Measurements from ENCODE around the gene NUP205. TPM values are rescaled to one million over a fixed set of nuclear protein-coding genes. Genes with fewer than 3 reads are reported as not detected.
A peak's percentile ranks its signal among the peaks of the same experiment; 100 is the strongest.

Gene NUP205
- total RNA-seq (2022): 73.3 and 75.1 TPM in 2 replicates
- Bru-seq, nascent RNA: percentile 88 among the genes with signal in this experiment
- percentile 88 among the genes with signal in this experiment for BruChase-seq, experiment 1, labeled RNA remaining after a 6-hour chase
- BruChase-seq, experiment 2, labeled RNA remaining after a 2-hour chase: percentile 85 among the genes with signal in this experiment
- long read RNA-seq, full-length matches to known transcripts: 13 of 26 reads
- long read RNA-seq, partial matches to known transcripts: 8 of 26 reads
- long read RNA-seq, other reads (novel, unspliced or antisense): 5 of 26 reads

DNA sequence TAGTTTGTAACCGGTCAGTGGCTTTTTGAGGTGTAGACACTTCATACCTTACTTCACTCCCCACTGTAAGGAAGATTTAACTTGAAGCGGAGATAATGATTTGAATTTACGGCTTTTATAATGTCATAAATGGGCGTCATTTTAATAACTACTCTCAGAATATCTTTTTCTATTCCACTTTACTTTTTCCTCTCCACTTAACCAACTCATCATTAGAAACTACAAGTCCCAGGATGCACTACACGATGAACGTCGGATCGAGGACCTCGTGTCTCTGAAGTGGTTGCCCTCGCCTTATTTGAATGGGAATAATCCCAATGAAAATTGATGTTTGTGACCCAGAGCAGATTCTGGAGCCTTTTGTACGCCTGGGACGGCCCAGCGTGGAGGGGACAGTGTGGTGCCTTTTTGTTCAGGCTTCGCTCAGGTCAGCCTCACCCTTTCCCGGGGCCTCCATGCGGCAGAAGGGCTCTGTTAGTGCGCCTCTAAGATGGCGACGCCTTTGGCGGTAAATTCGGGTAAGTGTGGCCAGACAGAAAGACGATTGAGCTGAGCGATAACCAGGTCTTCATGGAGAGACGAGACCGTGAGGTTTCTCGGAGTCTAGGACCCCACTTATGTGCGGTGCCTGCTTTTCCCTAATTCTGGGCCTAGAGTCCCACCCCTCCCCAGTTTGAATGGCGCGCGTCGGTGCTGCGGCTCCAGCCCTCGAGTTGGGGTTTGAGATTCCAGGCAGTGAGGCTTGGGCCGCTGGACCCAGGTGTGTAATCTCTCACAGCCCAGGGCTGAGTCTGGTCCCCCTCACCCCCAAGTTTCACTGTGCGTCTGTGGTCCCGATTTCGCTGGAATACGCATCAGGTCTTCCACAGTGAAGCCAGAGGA is at the start of gene NUP205:
NUP205 (plus strand) TSS at position 463 of the 882 bp plus-strand sequence; CDS start at position 491, 28 bp downstream.
- CTCF ChIA-PET: no interaction called here
- peaks cover 4% of the 10 kb centered on the region for H3K36me3 Mint-ChIP-seq (ENCODE audit: insufficient read depth, unreplicated experiment)
- intact Hi-C loops (cut with micrococcal nuclease; ENCODE audit: unreplicated experiment): loop anchor here (1.0 to 5.0 kb wide), 3 partner anchors 45 to 277 kb away; no protein-coding TSS in a partner anchor
- H3K9me3 Mint-ChIP-seq (ENCODE audit: low read depth, unreplicated experiment): no peaks in the 10 kb centered on the region
- H3K4me3 Mint-ChIP-seq (ENCODE audit: low read depth, unreplicated experiment): no peak within 1 kb of the TSS
- TF ChIP-seq, protein P1, sequence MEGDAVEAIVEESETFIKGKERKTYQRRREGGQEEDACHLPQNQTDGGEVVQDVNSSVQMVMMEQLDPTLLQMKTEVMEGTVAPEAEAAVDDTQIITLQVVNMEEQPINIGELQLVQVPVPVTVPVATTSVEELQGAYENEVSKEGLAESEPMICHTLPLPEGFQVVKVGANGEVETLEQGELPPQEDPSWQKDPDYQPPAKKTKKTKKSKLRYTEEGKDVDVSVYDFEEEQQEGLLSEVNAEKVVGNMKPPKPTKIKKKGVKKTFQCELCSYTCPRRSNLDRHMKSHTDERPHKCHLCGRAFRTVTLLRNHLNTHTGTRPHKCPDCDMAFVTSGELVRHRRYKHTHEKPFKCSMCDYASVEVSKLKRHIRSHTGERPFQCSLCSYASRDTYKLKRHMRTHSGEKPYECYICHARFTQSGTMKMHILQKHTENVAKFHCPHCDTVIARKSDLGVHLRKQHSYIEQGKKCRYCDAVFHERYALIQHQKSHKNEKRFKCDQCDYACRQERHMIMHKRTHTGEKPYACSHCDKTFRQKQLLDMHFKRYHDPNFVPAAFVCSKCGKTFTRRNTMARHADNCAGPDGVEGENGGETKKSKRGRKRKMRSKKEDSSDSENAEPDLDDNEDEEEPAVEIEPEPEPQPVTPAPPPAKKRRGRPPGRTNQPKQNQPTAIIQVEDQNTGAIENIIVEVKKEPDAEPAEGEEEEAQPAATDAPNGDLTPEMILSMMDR (IDR thresholded peaks at IDR 0.05; ENCODE audit: unreplicated experiment): no peak
- H3K4me1 Mint-ChIP-seq (ENCODE audit: low read depth, unreplicated experiment): peaks cover 11% of the 10 kb centered on the region
- H3K27ac Mint-ChIP-seq (ENCODE audit: unreplicated experiment): no peak within 1 kb of the TSS
- peak; percentile 69 for DNase-seq
- H3K27me3 Mint-ChIP-seq (ENCODE audit: unreplicated experiment): no peaks in the 10 kb centered on the region
- BruUV-seq (replicated peaks): TSS peak; percentile 98

DNA sequence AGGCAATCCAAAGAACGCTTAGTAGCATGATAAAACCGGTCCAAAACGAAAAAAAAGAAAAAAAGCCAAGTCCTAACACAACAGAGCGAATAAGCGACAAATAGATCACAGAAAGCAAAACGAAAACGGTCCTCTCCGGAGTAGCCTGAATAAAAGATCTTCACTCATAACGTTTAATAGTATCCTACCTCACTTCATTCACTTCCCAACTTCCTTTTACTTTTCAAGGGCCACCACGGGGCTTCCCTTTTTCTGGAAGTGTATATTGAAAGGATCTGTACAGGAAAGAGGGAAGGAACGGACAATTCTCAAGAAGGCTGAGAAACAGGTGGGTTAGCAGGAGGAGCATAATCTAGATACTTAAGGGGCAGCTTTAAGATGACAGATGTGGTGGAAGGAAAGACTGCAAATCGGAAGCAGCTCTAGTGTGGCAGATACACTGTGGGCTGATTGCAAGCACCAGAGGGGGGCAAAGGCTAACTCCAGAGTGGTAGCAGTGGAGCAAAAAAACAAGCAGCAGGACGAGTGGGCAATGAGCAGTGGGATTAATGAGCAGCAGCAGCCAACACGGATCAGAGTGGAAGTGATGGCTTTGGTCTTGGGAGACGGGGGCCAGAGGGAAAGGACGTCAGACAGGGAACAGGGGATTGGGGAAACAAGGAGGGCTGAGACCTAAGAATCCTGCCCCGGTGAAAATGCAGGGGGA is 48.7 kb upstream of the NUP205 start:
- DNase-seq: peak; percentile 17
- no peaks in the 10 kb centered on the region for H3K36me3 Mint-ChIP-seq (ENCODE audit: insufficient read depth, unreplicated experiment)
- no peaks in the 10 kb centered on the region for H3K9me3 Mint-ChIP-seq (ENCODE audit: low read depth, unreplicated experiment)
- TF ChIP-seq, protein P1 (IDR thresholded peaks at IDR 0.05; ENCODE audit: unreplicated experiment): no peak
- intact Hi-C loops (cut with micrococcal nuclease; ENCODE audit: unreplicated experiment): loop anchor here (1.0 to 2.0 kb wide), 2 partner anchors 51 to 94 kb away; no protein-coding TSS in a partner anchor
- H3K4me3 Mint-ChIP-seq (ENCODE audit: low read depth, unreplicated experiment): no peak overlapping the region
- CTCF ChIA-PET: no interaction called here
- no TSS peak for BruUV-seq (replicated peaks)
- no peak overlapping the region for H3K27ac Mint-ChIP-seq (ENCODE audit: unreplicated experiment)
- H3K27me3 Mint-ChIP-seq (ENCODE audit: unreplicated experiment): no peaks in the 10 kb centered on the region
- peaks cover 7% of the 10 kb centered on the region for H3K4me1 Mint-ChIP-seq (ENCODE audit: low read depth, unreplicated experiment)

DNA sequence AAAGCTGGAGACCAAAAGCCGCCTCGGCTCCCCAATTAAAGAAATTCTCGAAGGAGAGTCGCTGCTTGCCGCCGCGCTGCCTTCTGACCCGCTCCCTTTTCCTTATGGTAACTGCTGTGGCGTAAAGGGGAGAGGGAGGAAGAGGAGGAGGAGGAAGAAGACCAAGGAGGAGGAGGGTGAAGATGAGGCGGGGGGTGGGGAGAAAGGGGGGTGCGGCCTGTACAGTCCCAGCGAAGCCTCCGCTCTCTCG is 48.2 kb upstream of the NUP205 start:
- BruUV-seq (replicated peaks): no TSS peak
- TF ChIP-seq, protein P1 (IDR thresholded peaks at IDR 0.05; ENCODE audit: unreplicated experiment): no peak
- Mint-ChIP-seq H3K4me3 (ENCODE audit: low read depth, unreplicated experiment) (no peak overlapping the region), H3K9me3 (ENCODE audit: low read depth, unreplicated experiment) (no peaks in the 10 kb centered on the region), H3K27me3 (ENCODE audit: unreplicated experiment) (no peaks in the 10 kb centered on the region), H3K36me3 (ENCODE audit: insufficient read depth, unreplicated experiment) (no peaks in the 10 kb centered on the region), H3K4me1 (ENCODE audit: low read depth, unreplicated experiment) (peaks cover 7% of the 10 kb centered on the region), H3K27ac (ENCODE audit: unreplicated experiment) (no peak overlapping the region)
- intact Hi-C loops (cut with micrococcal nuclease; ENCODE audit: unreplicated experiment): loop anchor here (1.0 to 2.0 kb wide), 2 partner anchors 51 to 95 kb away; no protein-coding TSS in a partner anchor
- CTCF ChIA-PET: no interaction called here
- DNase-seq: no peak

- CTCF ChIA-PET: no interaction called here
- H3K9me3 Mint-ChIP-seq (ENCODE audit: low read depth, unreplicated experiment): no peaks in the 10 kb centered on the region
- H3K4me1 Mint-ChIP-seq (ENCODE audit: low read depth, unreplicated experiment): peaks cover 7% of the 10 kb centered on the region
- peak; percentile 94 for DNase-seq
- TF ChIP-seq, protein P1 (IDR thresholded peaks at IDR 0.05; ENCODE audit: unreplicated experiment): no peak
- no peaks in the 10 kb centered on the region for H3K27me3 Mint-ChIP-seq (ENCODE audit: unreplicated experiment)
- BruUV-seq (replicated peaks): no TSS peak
- no peaks in the 10 kb centered on the region for H3K36me3 Mint-ChIP-seq (ENCODE audit: insufficient read depth, unreplicated experiment)
- H3K4me3 Mint-ChIP-seq (ENCODE audit: low read depth, unreplicated experiment): no peak within 1 kb of the TSS
- intact Hi-C loops (cut with micrococcal nuclease; ENCODE audit: unreplicated experiment): loop anchor here (1.0 to 5.0 kb wide), 3 partner anchors 50 to 228 kb away; no protein-coding TSS in a partner anchor
- no peak within 1 kb of the TSS for H3K27ac Mint-ChIP-seq (ENCODE audit: unreplicated experiment)
These were observed 47.7 kb upstream of the NUP205 start, which contains the start of gene CNOT4 for GRCh38 chr7:135509839-135510591. TSS of gene CNOT4 (minus strand) at chr7:135510102. CDS start at chr7:135438331, 71,771 bp downstream.

All from Calu3 (cell line).